ELF-1 (cell line): ENCODE results near the gene TRPV5.
A peak's percentile ranks its signal among the peaks of the same experiment; 100 is the strongest.
"Not testable (repeated sequence)": the region's sequence is repeated elsewhere in the genome, so short reads cannot be mapped to it uniquely, and the experiment has no call there.

Experiments used
- DNase-seq: peaks from one replicate; pipeline ENCODE4 v3.0.0-alpha.2; 2016; ENCODE audit warnings: low read depth, low spot score

The TRPV5 gene

GRCh38 chr7:142933624-142934023 lies at the start of gene TRPV5:
Gene TRPV5, minus strand, starts transcription at chr7:142933746. Its CDS starts 287 bp downstream, at chr7:142933459.
- no peak for DNase-seq

- DNase-seq, result not testable (repeated sequence)
These were observed 44.9 kb upstream of the TRPV5 start for GRCh38 chr7:142978402-142978801.

GRCh38 chr7:142974626-142975025 lies 41.1 kb upstream of the TRPV5 start:
- no peak for DNase-seq

DNA sequence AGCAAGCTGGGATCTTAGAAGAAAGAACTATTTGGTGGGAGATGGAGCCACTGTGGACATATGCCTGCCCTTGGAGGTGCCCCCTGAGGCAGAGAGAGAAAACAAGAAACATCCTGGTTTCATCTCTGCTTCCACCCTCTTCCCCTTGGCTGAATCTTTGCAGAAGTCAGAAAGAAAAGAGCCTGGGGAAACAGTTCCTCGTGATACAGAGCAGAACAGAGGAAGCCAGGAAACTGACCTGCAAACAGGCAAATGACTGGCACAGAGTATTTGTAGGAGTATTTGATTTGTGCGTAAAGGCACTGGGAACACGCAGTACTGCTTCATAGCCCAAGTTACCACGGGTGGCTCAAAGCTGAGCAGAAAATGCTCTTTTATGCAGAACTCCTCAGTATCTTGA lies 35.6 kb upstream of the TRPV5 start:
- DNase-seq, result no peak

DNA sequence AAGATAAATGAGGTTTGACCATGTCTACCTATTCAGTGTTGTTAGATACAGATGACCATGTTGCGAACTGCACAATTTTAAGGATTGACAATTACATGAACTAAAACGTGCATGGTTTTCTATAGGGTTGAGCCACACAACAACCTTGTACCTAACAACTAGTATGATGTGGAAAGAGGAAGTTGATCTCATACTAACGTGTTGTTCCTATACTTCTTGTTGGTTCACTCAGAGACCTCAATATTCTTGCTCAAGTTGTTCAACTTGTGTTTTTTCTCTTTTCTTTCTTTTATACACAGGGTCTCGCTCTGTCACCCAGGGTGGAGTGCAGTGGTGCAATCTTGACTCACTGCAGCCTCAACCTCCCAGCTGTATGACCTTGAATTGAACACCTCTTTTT lies 34.7 kb upstream of the TRPV5 start:
- DNase-seq, result no peak

DNA sequence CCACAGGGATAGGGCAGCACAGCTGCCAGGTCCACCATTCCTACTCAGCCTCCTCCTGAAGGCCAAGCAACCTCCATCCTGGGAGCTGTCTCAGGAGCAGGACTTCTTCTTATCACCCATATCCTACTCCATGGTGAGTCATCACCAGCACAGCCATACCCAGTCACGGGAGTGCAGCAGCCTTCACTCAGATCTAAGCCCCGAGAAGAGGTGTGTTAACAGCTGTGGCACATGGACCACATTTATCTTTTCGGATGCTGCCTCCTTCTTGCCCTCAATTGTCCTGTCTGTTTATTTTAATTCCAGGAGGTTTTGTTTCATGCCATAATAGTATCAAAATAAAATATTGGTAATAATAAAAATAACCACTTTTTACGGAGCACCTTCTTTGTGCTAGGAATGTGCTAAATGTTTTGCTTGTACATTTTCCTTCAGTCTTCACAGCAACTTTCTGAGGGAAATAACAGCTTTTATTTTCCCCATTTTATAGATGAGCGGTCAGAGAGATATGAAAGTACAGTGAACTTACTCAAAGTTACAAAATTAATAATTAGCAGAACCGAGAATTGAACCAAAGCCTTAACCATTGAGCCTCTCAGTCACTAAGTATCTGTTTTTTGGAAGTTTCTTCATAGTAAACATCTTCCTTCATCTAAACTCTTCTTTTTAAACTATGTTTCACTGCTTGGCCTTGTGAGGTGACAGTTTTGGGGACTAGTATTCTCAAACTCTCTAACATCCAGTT lies 31.1 kb upstream of the TRPV5 start:
- DNase-seq, result no peak

- no peak for DNase-seq
These were observed 30.4 kb upstream of the TRPV5 start for GRCh38 chr7:142963993-142964392.

- DNase-seq, result no peak
These were observed 29.4 kb upstream of the TRPV5 start for GRCh38 chr7:142962991-142963390.

DNA sequence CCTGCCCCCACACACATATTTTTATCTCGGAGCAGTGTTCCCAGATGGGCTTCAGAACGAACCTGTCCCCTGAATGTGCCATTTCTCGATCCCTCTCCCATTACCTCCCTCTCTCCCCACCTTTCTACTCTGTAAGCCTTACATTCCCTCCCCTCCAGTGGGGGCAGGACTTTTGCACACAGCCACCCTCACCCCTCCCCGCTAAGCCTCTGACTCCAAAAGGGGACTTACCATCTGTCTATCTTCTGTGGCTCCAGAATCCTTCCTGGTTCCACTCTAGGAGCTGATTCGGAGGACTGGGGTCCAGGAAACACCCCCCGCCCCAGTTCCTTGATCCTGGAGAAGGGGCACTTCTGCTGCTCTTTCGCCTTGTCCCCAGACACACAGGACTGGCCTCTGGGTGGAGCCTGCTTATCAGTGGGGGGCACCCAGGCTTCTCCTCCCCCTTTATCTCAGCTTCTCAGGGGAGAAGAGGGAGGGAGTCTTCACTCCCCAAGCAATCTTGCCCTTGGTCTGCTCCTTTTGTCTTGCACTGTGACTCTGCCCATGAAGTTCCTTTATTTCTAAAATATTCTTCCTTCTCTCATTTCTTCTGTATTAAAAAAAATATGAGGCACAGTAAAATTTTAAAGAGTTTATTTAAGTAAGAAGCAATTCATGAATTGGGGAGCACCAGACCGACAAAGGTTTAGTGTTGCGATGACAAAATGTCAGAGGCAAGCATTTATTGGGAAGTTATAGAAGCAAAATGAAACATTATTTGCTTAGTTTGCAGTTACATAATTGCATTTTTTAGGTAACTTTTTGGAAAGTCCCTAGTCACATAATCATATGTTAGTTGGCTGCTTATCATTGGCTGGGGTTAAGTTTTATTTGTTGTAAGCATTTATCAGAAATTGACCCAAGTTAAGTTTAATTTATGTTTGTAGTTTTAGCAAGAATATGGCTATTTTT lies 28.7 kb upstream of the TRPV5 start, which contains the start of gene KEL:
Gene KEL (minus strand): TSS at position 391 of the 954 bp plus-strand sequence. CDS start 157 bp downstream, at position 234.
- DNase-seq, result no peak

DNA sequence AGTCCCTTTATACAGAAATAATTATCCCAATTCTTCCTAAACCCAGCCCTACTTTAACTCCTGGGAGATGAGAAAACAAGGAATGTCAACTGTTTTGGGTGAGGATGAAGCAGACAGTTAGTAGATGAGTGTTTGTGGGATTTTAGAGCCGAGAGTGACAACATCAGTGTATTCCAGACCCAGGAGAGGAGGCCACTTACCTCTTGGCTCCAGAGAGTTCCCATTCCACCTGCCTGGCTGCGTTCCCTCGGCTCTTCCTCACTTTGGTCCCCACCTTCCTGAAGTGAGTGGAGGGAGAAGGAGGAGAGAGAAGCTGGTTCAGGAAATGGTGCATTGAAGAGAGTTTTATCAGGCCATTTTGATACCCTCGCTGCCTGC lies 28.0 kb upstream of the TRPV5 start:
- no peak for DNase-seq

DNA sequence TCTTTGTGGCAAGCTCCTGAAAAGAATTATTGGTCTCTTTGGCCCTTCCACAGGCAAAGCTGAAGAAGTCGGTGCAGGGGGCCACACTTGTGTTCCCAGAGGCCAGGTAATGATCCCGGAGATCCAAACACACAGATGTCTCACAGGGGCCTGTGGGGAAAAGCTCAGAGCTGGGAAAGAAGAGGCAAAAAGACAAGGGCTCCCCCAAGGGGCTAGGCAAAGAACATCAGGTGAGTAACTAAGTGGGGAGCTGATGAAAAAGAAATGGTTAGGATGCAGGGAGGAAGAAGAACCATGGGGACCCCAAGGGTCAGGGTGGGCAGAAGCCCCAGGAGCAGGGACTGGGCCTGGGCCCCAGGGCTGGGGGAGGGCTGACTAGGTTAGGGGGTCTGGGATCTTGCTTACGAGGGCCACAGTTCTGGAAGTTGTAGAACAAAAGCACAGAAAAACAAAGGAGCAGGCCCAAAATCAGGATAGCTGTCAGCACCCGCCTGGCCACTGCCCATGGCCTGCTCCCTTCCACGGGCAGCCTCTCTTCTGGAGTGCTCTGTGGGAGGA lies 27.5 kb upstream of the TRPV5 start:
- DNase-seq, result no peak

- no peak for DNase-seq
These were observed 25.7 kb upstream of the TRPV5 start for GRCh38 chr7:142959202-142959601.

- peak; percentile 66 for DNase-seq
These were observed 24.2 kb upstream of the TRPV5 start for GRCh38 chr7:142957723-142958122.

DNA sequence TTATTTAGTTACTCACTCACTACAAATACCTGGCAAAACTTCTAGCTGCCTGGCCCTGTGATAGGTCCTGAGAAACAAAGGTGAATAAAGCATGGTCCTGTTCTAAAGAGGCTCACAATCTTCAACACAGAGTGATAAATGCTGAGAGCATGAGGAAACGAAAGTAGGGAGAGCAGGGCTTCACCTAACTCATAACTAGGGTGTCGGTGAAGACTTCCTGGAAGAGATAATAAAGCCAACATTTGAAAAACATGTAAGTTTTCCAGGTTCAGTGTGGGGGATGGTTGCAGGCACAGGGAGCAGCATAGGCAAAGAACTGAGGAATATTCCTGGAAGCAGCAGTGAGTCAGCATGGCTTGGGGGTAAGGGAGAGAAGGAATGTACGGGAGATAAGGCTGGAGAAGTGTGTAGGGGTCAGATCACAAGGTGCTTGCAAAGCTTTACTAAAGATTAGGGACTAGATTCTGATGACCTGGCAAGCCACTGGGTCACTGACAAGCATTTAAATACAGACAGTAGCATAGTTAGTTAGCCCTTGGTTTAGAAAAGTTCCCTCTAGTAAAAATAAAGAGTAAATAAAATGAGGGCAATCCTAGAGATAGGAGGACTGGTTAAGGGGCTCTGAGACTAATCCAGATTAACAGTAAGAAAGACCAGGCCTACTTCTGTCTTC lies 23.5 kb upstream of the TRPV5 start:
- peak; percentile 89 for DNase-seq

DNA sequence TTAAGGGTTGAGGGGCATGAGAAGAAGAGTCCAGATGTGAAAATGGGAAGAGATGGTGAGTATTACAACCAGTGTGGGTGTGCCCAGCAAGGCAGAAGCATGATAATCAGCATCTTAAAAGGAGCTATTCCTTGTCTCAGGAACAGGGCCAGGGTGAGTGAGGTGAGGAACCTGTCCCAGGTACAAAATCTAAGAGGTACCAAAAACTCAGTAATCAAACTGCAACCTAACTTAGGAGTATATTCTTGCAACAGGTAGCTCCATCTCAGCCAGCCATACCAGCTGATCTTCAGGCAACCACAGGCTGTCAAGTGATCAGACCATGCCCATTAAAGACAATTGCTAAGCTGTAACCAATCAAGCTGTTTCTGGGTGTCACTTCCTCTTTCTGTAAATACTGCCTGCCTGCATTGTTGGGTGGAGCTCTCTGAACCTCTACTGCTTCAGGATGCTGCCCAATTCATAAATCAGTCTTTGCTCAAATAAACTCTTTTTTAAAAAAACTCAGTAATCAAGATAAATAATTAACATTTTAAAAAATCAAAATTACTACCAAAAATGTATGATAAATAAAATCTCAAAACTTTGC lies 21.2 kb upstream of the TRPV5 start:
- no peak for DNase-seq

DNA sequence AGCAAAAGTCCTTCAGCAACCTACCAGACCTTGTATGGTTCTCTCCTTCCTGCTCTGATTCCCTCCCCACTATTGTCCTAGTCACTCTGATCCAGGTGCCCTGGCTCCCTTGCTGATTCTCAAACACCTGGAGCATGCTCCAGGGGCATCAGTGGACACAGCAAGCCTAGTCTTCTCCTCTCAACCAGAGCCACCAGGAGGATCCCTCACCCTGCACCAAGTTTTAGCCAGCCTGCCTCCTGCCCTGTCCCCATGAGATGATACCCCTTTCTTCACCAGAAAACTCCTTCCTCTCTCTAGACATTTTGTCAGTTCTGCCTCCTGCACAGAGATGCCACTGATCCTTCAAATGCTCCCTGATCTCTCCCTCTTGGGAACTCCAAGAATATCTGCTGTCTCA lies 16.7 kb upstream of the TRPV5 start:
- DNase-seq, result no peak

GRCh38 chr7:142948603-142949002 lies 15.1 kb upstream of the TRPV5 start:
- DNase-seq, result no peak

DNA sequence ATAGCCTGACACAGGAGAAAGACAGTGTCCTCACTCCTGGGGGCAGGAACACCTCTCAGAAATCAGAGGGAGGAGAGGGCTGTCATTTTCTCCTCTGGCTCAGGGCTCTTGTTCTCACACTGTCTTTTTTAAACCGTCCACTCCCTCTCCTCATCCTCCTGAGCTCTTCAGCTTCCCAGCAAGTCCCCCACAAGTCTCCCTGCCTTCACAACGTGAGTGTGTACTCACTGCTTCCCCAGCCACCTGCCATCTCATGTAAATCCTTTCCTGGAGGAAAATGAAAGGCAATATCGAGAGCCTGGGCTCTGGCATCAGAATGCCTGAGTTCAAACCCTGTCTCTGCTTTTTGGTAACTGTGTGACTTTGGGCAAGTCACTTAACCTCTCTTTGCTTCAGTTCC lies 11.5 kb upstream of the TRPV5 start:
- no peak for DNase-seq

DNA sequence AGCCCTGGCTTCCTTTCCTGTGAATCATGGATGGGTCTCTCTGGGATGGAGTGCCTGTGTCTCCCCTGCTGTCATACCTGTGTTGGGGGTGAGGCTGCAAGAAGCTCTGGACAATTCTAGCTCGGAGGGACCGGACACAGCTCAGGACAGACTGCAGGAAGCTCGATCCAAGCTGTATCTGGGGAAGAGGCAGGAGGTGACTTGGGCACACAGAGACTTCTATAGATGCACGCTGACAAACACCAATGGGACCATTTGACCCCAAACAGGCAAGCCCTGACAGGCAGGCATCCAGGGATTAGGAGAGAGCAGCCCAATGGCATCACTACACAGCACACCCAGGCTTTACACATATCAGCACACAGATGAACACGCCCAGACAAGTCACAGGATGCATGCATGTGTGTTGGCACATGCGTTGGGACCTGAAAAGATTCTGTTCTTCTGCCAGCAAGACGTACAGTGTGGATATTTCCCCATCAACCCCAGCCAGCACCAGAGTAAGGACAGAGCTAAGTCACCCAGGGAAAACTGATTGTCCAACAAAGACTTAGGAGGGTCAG lies 10.2 kb upstream of the TRPV5 start:
- no peak for DNase-seq

- no peak for DNase-seq
These were observed 9.2 kb upstream of the TRPV5 start for GRCh38 chr7:142942746-142943145.

GRCh38 chr7:142941541-142941940 lies 8.0 kb upstream of the TRPV5 start:
- no peak for DNase-seq
